Hematopoietic multipotent progenitor cell treated with erythropoietin and hydrocortisone succinate and interleukin-3 and kit ligand, for 4 days (in vitro differentiated cells): ENCODE data around the gene ATP6V1C2.
"Not testable (repeated sequence)": the region's sequence is repeated elsewhere in the genome, so short reads cannot be mapped to it uniquely, and the experiment has no call there.

Experiments used
- DNase-seq: peaks from one replicate; pipeline ENCODE4 v3.0.0-alpha.2; 2015

Gene ATP6V1C2

DNA sequence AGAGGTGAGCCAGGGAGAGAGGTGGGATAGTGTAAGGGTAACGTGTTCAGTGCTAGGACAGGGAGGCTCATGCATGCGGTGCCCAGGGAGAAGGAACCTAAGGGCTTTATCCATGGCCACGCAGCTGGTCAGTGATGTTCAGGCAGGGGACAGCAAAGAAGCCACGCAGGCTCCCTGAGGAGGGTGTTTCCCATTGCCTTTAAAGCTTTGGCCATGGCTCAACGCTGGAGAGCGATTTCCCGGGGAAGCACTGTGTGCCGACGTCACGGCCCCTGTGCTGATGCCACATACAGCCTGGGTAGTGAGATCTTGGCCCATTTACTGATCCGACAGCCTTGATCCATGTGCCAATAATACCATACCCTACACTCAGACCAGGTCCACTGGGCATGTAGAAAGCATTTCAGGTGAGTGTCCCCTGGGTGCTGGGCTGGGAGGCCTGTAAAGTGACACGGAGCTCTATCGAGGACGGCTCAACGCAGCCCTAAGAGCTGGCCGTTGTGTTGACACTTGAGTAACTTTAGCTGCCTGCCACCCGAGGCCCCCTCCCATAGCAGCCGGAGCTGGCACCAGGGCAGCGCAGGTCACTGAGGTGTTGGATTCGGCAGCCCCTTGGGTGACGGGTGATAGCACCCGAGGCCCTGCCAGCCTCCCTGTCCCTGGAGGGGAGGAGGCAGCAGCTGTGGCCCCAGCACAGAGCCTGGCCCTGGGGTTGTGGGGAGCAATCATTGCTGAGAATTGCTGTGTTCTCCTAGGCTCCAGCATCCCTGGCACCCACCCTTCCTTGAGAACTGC is 49.7 kb downstream of the ATP6V1C2 start:
- DNase-seq: no peak

DNA sequence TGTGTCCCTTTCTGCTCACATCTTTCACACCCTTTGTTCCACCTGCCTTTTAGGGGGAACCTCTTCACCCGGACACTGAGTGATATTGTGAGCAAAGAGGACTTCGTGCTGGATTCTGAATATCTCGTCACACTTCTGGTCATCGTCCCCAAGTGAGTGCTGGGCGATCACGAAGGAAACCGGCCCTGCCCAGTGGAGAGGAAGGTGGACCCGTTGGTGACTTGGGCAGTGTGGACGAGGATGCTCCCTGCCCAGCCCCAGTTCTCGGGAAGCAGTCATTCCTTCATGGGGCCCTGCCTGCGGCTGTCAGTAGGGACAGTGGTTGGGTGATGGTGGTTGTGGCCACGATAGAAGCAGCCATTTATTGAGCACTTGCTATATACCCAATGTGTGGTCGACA is 50.4 kb downstream of the ATP6V1C2 start:
- DNase-seq: no peak

- no peak for DNase-seq
Measured at GRCh38 chr2:10772201-10772867, 50.9 kb downstream of the ATP6V1C2 start.

DNA sequence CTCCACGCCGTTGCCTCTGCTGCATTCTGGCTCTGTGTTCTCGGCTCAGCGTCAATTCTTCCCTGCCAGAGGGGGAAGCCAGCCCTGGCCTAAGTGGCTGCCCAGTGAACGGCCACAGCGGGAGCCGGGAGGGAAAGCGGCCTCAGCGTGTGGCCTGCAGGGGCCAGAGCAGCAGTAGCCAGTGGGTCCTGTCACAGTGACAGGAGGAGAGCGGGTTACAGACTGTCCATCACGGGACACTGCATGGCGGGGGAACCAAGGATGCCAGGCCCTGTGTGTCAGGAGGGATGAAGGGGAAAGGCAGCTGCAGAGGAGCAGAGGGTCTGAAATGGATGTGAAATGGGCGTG is 51.4 kb downstream of the ATP6V1C2 start:
- DNase-seq: no peak

DNA sequence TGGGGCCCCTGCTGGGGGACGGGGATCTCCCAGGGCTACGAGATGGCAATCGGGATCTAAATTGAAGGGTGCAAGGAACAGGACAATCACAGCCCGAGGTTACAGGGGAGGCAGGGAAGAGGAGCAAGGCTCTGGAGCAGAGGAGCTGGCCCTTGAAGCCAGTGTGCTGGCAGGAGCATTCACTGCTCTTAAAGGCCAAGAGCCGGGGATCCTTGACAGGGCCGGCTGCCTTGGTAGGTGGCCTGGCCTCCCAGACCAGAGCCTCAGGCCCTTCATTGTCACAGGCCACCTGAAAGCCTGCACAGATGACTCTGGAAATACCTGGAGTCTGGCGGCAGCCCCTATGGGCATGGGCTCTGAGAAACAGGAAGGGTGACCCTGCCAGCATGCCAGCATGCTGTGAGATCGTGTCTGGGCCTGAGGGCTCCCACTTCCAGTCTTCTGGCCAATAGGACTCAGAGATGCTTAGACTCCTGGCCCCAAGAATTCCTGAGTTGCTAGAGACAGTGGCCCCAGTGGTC is 52.5 kb downstream of the ATP6V1C2 start:
- no peak for DNase-seq

DNA sequence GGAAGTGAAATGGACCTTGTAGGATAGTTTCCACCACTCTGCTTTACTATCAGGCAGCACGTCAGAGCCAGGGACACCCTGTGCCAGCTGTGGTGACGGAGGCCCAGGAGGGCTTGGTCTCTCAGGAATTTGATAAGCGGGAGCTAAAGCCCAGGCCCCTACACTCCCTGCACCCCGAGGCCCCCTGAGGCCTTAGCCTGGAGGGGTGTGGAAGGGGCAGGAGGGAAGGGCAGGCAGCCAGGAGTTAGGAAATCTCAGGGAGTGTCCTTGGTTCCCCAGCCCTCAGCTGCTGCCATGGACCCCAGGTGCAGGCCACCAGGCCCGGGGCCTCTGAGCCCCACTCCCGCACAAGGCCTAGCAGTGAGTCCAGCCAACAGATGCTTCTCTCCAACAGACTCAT is 53.0 kb downstream of the ATP6V1C2 start:
- no peak for DNase-seq

- DNase-seq: peak; percentile 17
Measured at GRCh38 chr2:10775021-10775780, 53.8 kb downstream of the ATP6V1C2 start.

- DNase-seq: no peak
Measured at GRCh38 chr2:10775831-10776230, 54.4 kb downstream of the ATP6V1C2 start.

- no peak for DNase-seq
Measured at GRCh38 chr2:10776231-10776977, 55.0 kb downstream of the ATP6V1C2 start.

GRCh38 chr2:10777111-10777841 is 55.8 kb downstream of the ATP6V1C2 start:
- no peak for DNase-seq

DNA sequence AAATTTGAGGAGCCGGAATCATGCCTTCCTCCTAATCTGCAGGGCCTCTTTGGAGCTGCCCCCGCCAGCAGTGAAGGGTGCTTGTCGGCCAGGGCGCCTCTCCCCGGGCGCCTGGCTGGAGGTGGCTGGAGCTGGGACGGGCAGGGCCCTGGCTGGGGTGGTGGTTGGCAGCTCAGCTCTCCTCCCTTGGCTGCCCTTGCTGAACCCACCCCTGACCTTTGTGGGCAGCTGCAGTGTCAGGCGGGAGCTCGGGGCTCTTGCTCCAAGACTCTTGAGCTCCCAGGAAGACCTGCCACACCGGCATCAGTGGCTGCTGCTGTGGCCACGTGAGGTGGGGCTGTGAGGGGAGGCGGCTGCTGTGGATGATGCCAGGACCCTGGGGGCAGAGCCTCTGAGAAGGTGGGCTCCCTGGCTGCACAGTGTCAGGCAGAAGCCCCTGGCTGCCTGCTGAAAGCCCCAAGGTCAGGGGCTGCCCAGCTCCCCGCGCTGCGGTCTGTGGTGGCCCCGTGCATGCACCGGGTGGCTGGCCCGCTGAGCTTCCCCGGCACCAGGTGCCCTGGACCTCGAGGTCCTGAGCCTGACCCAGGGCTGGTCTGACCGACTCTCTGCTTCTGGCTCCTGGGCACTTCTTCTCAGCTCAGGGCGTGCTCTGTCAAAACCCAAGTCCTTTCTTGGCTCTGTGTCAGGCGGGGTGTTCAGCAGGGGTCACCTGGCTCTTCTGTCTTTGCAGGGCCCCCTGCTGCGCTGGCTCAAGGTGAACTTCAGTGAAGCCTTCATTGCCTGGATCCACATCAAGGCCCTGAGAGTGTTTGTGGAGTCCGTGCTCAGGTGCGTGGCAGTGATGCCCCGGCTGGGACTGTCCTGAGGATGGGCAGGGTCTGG is 56.7 kb downstream of the ATP6V1C2 start:
- DNase-seq: no peak

DNA sequence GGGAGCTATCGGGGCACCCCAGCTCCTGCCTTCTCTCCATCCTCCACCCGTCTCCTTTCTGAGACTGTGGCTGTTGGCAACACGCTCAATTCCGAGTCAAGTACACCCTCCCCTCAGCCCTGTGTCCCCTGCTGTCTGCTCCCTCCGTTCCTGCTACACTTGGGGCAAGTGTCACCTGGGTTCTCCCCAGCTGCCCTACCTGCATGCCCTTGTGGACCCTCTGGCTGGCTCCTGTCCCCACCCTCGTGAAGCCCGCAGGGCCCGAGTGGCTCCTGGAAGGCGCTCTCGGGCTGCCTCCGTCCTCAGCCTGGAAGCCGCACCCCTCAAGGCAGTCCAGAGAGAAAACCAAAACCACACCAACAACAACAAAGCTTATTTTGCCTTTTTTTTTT is 57.3 kb downstream of the ATP6V1C2 start:
- DNase-seq: no peak

GRCh38 chr2:10779776-10780490 is 58.5 kb downstream of the ATP6V1C2 start:
- no peak for DNase-seq

- DNase-seq: no peak
Measured at GRCh38 chr2:10780491-10780820, 59.0 kb downstream of the ATP6V1C2 start.

GRCh38 chr2:10780821-10781220 is 59.4 kb downstream of the ATP6V1C2 start:
- not testable (repeated sequence) for DNase-seq

DNA sequence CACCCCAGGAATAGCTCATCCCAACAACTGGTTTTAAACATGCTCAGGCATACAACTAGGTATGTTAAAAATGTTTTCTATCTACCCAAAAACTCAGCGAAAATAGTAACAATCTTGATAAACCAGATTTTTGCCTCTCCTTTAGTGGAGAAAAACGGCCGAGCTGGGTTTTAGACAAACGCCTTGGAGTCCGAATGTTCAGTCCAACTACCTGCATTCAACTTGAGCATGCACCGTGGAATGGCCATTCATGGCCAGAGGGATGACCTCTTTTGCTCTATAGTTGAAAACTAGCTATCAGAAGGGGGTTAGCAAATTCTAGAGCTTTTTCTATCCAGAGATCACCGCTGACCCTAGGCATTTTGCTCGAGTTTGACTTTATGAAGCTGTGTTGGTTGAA is 60.3 kb downstream of the ATP6V1C2 start:
- DNase-seq: no peak

GRCh38 chr2:10783421-10783820 is 62.0 kb downstream of the ATP6V1C2 start:
- DNase-seq: no peak

DNA sequence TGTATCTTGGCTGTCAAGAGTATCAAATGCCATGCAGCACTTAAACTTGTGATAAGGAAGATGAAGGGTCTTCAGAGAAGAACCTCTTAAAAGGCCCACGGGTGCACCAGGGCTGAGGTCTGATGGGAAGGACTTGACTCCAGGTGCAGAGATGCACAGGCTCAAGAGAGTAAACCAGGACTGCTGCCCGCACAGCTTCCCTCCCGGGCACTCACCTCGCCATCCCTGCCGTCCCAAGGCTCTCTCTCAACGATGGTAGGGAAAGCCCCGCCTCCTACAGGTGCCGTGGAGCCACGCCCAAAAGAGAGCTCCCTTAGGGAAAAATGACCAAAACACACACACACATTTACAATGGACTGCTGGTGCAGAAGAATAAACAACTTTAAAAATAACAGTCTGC is 63.3 kb downstream of the ATP6V1C2 start:
- no peak for DNase-seq

DNA sequence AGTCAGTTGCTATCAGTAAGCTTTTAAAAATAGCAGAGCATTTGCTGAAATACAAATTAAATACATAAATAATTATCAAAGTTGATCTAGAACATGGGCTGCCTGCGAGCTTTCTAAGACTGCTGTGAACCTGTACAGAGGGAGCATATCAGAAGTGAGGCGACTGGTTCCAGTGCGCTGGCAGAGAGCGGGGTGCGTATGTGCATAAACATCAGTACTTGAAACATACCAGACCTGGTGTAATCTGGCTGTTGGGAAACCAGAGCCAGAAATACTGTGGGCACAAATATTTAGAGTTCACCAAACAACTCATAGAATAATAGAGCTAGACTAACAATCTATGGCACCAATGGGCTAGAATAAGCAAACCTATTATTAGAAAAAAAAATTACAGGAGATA is 63.8 kb downstream of the ATP6V1C2 start:
- no peak for DNase-seq

- DNase-seq: no peak
Measured at GRCh38 chr2:10786240-10786982, 65.0 kb downstream of the ATP6V1C2 start.
